ENCODE measurements around the gene ELL2.
"Not testable (repeated sequence)": the region's sequence is repeated elsewhere in the genome, so short reads cannot be mapped to it uniquely, and the experiment has no call there.

Gene ELL2

DNA sequence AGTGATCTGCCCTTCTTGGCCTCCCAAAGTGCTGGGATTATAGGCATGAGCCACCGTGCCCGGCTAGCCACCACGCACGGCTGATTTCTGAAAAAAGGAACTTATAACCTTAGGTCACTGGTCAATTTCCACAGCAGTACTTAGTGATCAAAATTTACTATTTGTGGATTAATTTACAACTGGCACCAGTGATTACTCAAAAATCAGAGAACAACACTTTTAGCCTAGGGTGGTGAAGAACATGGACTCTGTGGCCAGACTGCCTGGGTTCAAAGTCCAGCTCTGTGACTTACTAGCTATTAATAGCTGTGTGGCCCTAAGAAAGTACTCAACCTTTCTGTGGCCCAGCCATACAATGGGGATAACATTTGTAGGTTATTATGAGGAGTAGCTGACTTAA is 88.3 kb downstream of the ELL2 start:
- no peak for TF ChIP-seq GATA1 (IDR thresholded peaks at IDR 0.05; ENCODE audit: low read depth, low read length)
- no peak for TF ChIP-seq POLR2A (IDR thresholded peaks at IDR 0.05; ENCODE audit: low read length)
- no peak for DNase-seq

DNA sequence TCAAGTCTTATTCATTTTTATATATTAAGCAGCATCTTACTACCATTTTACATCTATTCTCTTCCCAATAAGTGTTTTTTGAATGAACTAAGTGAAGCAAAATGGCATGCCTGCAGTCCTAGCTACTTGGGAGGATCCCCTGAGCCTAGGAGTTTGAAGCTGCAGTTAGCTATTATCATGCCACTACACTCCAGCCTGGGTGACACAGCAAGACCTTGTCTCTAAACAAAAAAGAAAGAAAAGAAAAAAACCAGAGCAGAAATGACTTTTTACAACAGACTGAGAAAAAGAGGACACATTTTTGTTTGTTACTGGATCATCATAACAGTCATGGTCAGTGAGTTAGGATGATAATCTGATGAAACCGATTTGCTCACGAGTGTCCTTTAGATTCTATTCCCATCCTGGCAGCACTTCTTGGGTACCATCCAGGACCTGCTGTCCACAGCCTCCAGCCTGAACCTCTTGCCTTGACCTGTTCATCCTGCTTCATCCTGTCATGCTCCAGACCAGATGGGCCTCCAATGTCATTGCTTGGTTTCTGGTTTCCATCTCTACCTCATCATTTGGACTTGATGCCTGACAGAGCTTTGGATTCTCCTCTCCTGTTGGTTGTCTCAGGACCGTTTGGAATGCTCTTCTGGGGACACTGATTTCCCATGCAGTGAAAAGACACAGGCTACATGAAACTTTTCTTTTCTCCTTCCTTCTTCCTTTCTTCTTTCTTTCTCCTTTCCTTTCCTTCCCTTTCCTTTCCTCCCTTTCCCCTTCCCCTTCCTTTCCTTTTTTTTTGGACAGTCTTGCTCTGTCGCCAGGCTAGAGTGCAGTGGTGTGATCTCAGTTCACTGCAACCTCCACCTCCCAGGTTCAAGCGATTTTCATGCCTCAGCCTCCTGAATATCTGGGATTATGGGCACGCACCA is 89.0 kb downstream of the ELL2 start:
- DNase-seq, result peak; percentile 79 to 83
- no peak for TF ChIP-seq POLR2A (IDR thresholded peaks at IDR 0.05; ENCODE audit: low read length)
- no peak for TF ChIP-seq GATA1 (IDR thresholded peaks at IDR 0.05; ENCODE audit: low read depth, low read length)

DNA sequence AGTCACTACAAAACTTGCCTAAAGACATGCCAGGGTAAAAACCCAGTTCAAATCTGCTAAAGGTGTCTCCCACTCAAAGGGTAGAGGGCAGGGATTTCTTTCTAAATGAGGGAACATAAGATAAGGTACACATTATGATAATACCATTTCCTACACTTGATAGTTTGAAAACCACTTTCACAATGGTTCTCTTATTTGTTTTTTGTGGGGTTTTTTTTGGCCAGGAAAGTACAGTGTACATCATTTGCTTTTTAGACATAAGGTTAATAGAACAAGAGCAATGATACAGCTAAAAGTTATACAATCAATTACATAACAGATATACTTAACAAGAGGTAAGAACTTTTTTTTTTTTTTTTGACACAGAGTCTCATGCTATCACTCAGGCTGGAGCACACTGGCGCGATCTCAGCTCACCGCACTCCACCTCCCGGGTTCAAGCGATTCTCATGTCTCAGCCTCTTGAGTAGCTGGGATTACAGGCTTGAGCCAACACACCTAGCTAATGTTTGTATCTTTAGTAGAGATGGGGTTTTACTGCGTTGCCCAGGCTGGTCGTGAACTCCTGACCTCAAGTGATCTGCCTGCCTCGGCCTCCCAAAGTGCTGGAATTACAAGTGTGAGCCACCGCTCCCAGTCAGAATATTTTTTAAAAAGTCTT is 90.4 kb downstream of the ELL2 start:
- DNase-seq, result peak in 1 of 2 experiments; percentile 24

GRCh38 chr5:95870105-95870672 is 91.5 kb downstream of the ELL2 start:
- no peak for DNase-seq
- no peak for TF ChIP-seq POLR2A (IDR thresholded peaks at IDR 0.05; ENCODE audit: low read length)

More for the DNA sequence above, 90.4 kb downstream of the ELL2 start:
- TF ChIP-seq GATA1 (IDR thresholded peaks at IDR 0.05; ENCODE audit: low read depth, low read length) (no peak), POLR2A (IDR thresholded peaks at IDR 0.05; ENCODE audit: low read length) (no peak)

DNA sequence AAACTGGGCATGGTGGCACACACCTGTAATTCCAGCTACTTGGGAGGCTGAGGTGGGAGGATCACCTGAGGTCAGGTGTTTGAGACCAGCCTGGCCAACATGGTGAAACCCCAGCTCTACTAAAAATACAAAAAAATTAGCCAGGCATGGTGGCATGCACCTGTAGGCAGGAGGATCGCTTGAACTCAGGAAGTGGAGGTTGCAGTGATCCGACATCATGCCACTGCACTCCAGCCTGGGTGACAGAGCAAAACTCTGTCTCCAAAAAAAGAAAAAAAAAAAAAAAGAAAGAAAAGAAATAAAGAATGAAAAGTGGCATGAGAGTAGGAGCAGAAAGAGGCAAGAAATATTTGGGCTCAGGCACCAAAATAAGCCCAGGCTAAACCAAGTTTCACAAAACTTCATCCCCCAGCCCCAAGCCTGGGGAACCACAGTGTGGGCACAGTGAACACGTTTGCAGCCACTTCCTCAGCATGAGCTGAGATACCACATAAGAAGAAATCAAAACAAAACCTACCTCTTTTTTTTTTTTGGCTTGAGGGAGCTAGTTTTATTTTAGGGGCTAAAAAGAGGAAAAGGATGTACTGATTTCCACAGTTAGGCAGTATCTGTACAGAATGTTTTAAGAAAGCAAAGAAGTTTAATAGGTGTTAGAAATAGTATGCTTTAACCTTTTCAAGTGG is 92.3 kb downstream of the ELL2 start:
- not testable (repeated sequence) for DNase-seq

- no peak for DNase-seq
- no peak for TF ChIP-seq GATA1 (IDR thresholded peaks at IDR 0.05; ENCODE audit: low read depth, low read length)
- TF ChIP-seq POLR2A (IDR thresholded peaks at IDR 0.05; ENCODE audit: low read length), result no peak
Observed at GRCh38 chr5:95868136-95868535, 93.5 kb downstream of the ELL2 start.

DNA sequence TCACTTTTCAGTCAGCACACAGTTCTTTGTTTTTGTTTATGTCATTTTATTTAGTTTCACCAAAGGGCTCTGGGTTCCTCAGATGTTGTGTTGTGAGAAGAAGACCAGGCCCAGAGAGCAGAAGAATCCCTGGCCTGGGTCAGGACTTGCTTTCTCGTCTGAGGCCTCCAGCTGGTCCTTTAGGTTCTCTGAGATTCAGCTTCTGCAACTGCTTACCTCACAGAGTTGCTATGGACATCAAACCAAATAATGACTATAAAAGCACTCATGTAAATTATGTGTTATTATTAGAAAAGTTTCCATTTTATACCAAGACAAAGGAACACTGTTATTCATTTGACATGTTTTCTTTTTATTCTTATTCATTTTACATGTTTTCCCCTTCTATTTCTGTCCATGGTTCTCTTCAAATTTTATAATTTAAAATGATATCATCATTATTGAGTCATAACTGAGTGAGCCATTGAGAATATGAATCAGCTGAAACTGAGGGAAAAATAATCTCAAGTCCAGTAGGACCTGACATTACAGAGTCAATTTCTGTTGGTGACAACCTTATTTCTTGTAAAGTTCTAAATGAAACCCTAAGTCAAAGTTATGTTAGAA is 95.1 kb downstream of the ELL2 start:
- no peak for DNase-seq
- TF ChIP-seq POLR2A (IDR thresholded peaks at IDR 0.05; ENCODE audit: low read length), result no peak
- no peak for TF ChIP-seq GATA1 (IDR thresholded peaks at IDR 0.05; ENCODE audit: low read depth, low read length)

DNA sequence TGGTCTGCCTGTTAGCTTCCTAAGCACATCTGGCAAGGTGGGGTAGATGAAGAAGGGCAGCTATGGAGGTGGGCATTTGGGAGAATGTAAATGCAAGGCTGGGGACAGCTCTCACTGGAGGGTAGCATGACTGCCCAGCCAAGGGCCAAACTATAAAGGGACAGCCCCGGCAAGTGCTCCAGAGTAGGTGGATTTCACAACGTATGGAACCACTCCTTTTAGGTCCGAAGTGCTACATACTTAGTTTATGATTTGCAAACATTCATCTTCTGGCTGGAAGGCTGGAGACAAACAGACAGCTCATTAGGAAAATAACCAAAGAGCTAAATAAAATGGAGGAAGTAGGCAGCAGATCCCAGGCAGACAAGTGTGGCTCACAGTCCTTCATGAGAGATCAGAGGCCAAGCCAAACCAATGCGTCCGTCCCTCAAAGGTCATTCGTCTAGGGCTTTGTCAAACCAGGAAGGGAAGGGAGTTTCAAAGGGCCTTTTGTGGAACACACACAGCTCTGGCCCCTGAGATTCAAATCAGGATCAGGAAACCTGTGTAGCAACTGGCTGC is 96.6 kb downstream of the ELL2 start:
- TF ChIP-seq GATA1 (IDR thresholded peaks at IDR 0.05; ENCODE audit: low read depth, low read length), result no peak
- DNase-seq, result no peak

GRCh38 chr5:95864456-95864855 is 97.2 kb downstream of the ELL2 start:
- TF ChIP-seq GATA1 (IDR thresholded peaks at IDR 0.05; ENCODE audit: low read depth, low read length), result no peak
- TF ChIP-seq POLR2A (IDR thresholded peaks at IDR 0.05; ENCODE audit: low read length), result no peak
- no peak for DNase-seq

DNA sequence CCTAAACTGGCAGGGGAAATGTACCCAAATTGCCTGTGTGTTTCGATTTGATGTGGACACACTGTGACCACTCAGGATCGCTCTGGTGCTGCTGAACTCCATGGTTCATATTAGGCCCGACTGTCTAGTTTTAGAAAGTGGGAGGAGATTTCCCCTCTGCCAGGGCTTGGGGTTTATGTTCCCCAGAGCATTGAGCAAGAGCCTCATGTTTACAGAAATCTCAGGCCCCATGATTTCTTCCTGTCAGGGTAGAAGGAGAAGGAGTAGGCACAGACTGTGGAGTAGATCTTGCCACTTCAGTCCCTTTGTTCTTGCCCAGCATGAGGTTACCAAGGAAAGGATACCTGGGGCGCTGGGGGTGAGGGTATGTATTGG is 98.3 kb downstream of the ELL2 start:
- no peak for TF ChIP-seq GATA1 (IDR thresholded peaks at IDR 0.05; ENCODE audit: low read depth, low read length)
- no peak for TF ChIP-seq POLR2A (IDR thresholded peaks at IDR 0.05; ENCODE audit: low read length)
- no peak for DNase-seq

DNA sequence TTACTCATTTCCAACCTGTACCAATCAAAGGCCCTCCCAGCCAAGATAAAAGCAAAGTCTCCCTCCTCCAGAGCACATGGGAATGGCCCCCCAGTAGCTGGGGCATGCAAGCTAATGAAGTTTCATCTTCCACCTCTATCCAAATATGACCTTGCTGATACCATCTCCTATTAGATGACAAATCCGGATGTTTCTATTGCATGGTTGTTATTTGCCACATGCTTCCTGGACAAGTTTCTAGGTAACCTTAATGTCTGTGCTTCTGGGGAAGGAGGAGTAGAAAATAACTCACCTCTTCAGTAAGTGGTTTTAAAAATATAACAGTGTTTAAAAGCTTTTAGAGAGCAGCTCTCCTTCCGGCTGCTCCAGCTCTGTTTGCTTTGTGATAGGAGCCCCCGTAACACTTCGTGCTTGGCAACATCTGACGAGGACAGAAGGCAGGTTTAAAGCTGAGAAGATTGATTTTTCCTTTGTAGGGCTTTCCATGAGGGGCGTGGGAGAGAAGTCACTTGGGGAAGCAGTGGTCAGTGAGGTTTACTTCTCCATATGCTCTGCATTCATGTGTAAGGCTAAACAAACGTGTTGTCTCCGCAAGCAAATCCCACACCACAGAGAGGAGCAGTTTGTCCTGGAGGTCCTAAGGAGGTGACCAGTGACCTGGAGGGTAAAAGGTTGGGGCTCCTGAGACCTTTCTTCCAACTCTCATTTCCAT is 98.8 kb downstream of the ELL2 start:
- no peak for DNase-seq

GRCh38 chr5:95861864-95862561 is 99.6 kb downstream of the ELL2 start:
- TF ChIP-seq GATA1 (IDR thresholded peaks at IDR 0.05; ENCODE audit: low read depth, low read length) (no peak), POLR2A (IDR thresholded peaks at IDR 0.05; ENCODE audit: low read length) (no peak)
- no peak for DNase-seq

More for the DNA sequence above, 98.8 kb downstream of the ELL2 start:
- no peak for TF ChIP-seq GATA1 (IDR thresholded peaks at IDR 0.05; ENCODE audit: low read depth, low read length)
- no peak for TF ChIP-seq POLR2A (IDR thresholded peaks at IDR 0.05; ENCODE audit: low read length)

Data from erythroblast (primary cell).